ENCODE measurements around the gene SYNJ2. TPM values are rescaled to one million over a fixed set of nuclear protein-coding genes. Genes with fewer than 3 reads are reported as not detected.
A peak's percentile ranks its signal among the peaks of the same experiment; 100 is the strongest.

Gene SYNJ2
- total RNA-seq, 1 donor from 2014 or later, result 21.5 TPM

GRCh38 chr6:158053377-158054313, 72.0 kb downstream of the SYNJ2 start:
- no peak overlapping the region for H3K27ac Mint-ChIP-seq
- intact Hi-C loops (cut with micrococcal nuclease), result loop anchor here (10.0 kb wide), 1 partner anchor 169 kb away; no protein-coding TSS in a partner anchor
- H3K9me3 Mint-ChIP-seq, result no peaks in the 10 kb centered on the region
- no peak for DNase-seq (ENCODE audit: low spot score)
- peaks cover 24% of the 10 kb centered on the region for H3K4me1 Mint-ChIP-seq (ENCODE audit: low read depth)
- H3K4me3 Mint-ChIP-seq (ENCODE audit: low read depth), result no peak overlapping the region
- peaks cover 7% of the 10 kb centered on the region for H3K36me3 Mint-ChIP-seq (ENCODE audit: low read depth)
- H3K27me3 Mint-ChIP-seq (ENCODE audit: low read depth), result no peaks in the 10 kb centered on the region

GRCh38 chr6:158056355-158056754, 74.7 kb downstream of the SYNJ2 start:
- intact Hi-C loops (cut with micrococcal nuclease), result loop anchor here (10.0 kb wide), 1 partner anchor 172 kb away; no protein-coding TSS in a partner anchor
- H3K4me3 Mint-ChIP-seq (ENCODE audit: low read depth), result no peak overlapping the region
- peaks cover 3% of the 10 kb centered on the region for H3K36me3 Mint-ChIP-seq (ENCODE audit: low read depth)
- peaks cover 24% of the 10 kb centered on the region for H3K4me1 Mint-ChIP-seq (ENCODE audit: low read depth)
- H3K9me3 Mint-ChIP-seq, result no peaks in the 10 kb centered on the region
- H3K27me3 Mint-ChIP-seq (ENCODE audit: low read depth), result no peaks in the 10 kb centered on the region
- no peak for DNase-seq (ENCODE audit: low spot score)
- H3K27ac Mint-ChIP-seq, result no peak overlapping the region

- Mint-ChIP-seq H3K27ac (no peak overlapping the region), H3K36me3 (ENCODE audit: low read depth) (peaks cover 3% of the 10 kb centered on the region), H3K9me3 (no peaks in the 10 kb centered on the region), H3K4me3 (ENCODE audit: low read depth) (no peak overlapping the region), H3K27me3 (ENCODE audit: low read depth) (no peaks in the 10 kb centered on the region), H3K4me1 (ENCODE audit: low read depth) (peaks cover 24% of the 10 kb centered on the region)
- intact Hi-C loops (cut with micrococcal nuclease), result loop anchor here (10.0 kb wide), 1 partner anchor 172 kb away; no protein-coding TSS in a partner anchor
- DNase-seq (ENCODE audit: low spot score), result no peak
These were observed 75.1 kb downstream of the SYNJ2 start for GRCh38 chr6:158056804-158057203.

- no peaks in the 10 kb centered on the region for H3K27me3 Mint-ChIP-seq (ENCODE audit: low read depth)
- H3K4me3 Mint-ChIP-seq (ENCODE audit: low read depth), result no peak overlapping the region
- H3K4me1 Mint-ChIP-seq (ENCODE audit: low read depth), result peaks cover 24% of the 10 kb centered on the region
- H3K9me3 Mint-ChIP-seq, result no peaks in the 10 kb centered on the region
- H3K36me3 Mint-ChIP-seq (ENCODE audit: low read depth), result peaks cover 3% of the 10 kb centered on the region
- H3K27ac Mint-ChIP-seq, result peak overlapping the region; percentile 4
- no peak for DNase-seq (ENCODE audit: low spot score)
- intact Hi-C loops (cut with micrococcal nuclease), result loop anchor here (10.0 kb wide), 1 partner anchor 173 kb away; no protein-coding TSS in a partner anchor
These were observed 75.7 kb downstream of the SYNJ2 start for GRCh38 chr6:158057213-158057987.

- intact Hi-C loops (cut with micrococcal nuclease), result loop anchor here (10.0 kb wide), 1 partner anchor 173 kb away; no protein-coding TSS in a partner anchor
- H3K9me3 Mint-ChIP-seq, result no peaks in the 10 kb centered on the region
- peaks cover 19% of the 10 kb centered on the region for H3K4me1 Mint-ChIP-seq (ENCODE audit: low read depth)
- no peak overlapping the region for H3K4me3 Mint-ChIP-seq (ENCODE audit: low read depth)
- DNase-seq (ENCODE audit: low spot score), result no peak
- peaks cover 3% of the 10 kb centered on the region for H3K36me3 Mint-ChIP-seq (ENCODE audit: low read depth)
- no peak overlapping the region for H3K27ac Mint-ChIP-seq
- H3K27me3 Mint-ChIP-seq (ENCODE audit: low read depth), result no peaks in the 10 kb centered on the region
These were observed 76.5 kb downstream of the SYNJ2 start for GRCh38 chr6:158058171-158058651.

GRCh38 chr6:158059108-158059507, 77.4 kb downstream of the SYNJ2 start:
- Mint-ChIP-seq H3K27me3 (ENCODE audit: low read depth) (no peaks in the 10 kb centered on the region), H3K9me3 (no peaks in the 10 kb centered on the region), H3K36me3 (ENCODE audit: low read depth) (peaks cover 4% of the 10 kb centered on the region), H3K27ac (no peak overlapping the region), H3K4me1 (ENCODE audit: low read depth) (peaks cover 17% of the 10 kb centered on the region), H3K4me3 (ENCODE audit: low read depth) (no peak overlapping the region)
- intact Hi-C loops (cut with micrococcal nuclease), result loop anchor here (10.0 kb wide), 1 partner anchor 174 kb away; no protein-coding TSS in a partner anchor
- DNase-seq (ENCODE audit: low spot score), result no peak

GRCh38 chr6:158060455-158061360, 79.0 kb downstream of the SYNJ2 start:
- intact Hi-C loops (cut with micrococcal nuclease), result no loop called here
- Mint-ChIP-seq H3K27me3 (ENCODE audit: low read depth) (no peaks in the 10 kb centered on the region), H3K27ac (peak overlapping the region; percentile 73), H3K36me3 (ENCODE audit: low read depth) (peaks cover 4% of the 10 kb centered on the region), H3K4me3 (ENCODE audit: low read depth) (no peak overlapping the region), H3K9me3 (no peaks in the 10 kb centered on the region), H3K4me1 (ENCODE audit: low read depth) (peaks cover 17% of the 10 kb centered on the region)
- no peak for DNase-seq (ENCODE audit: low spot score)

GRCh38 chr6:158061361-158061708, 79.7 kb downstream of the SYNJ2 start:
- no peaks in the 10 kb centered on the region for H3K27me3 Mint-ChIP-seq (ENCODE audit: low read depth)
- H3K9me3 Mint-ChIP-seq, result no peaks in the 10 kb centered on the region
- intact Hi-C loops (cut with micrococcal nuclease), result no loop called here
- peaks cover 14% of the 10 kb centered on the region for H3K4me1 Mint-ChIP-seq (ENCODE audit: low read depth)
- no peak overlapping the region for H3K4me3 Mint-ChIP-seq (ENCODE audit: low read depth)
- DNase-seq (ENCODE audit: low spot score), result no peak
- H3K36me3 Mint-ChIP-seq (ENCODE audit: low read depth), result peaks cover 5% of the 10 kb centered on the region
- no peak overlapping the region for H3K27ac Mint-ChIP-seq

GRCh38 chr6:158061709-158062461, 80.2 kb downstream of the SYNJ2 start:
- no peak overlapping the region for H3K27ac Mint-ChIP-seq
- no peak for DNase-seq (ENCODE audit: low spot score)

GRCh38 chr6:158063736-158064135, 82.1 kb downstream of the SYNJ2 start:
- intact Hi-C loops (cut with micrococcal nuclease), result no loop called here
- no peak for DNase-seq (ENCODE audit: low spot score)
- H3K9me3 Mint-ChIP-seq, result no peaks in the 10 kb centered on the region
- H3K4me3 Mint-ChIP-seq (ENCODE audit: low read depth), result no peak overlapping the region
- no peak overlapping the region for H3K27ac Mint-ChIP-seq
- H3K36me3 Mint-ChIP-seq (ENCODE audit: low read depth), result peaks cover 21% of the 10 kb centered on the region
- H3K4me1 Mint-ChIP-seq (ENCODE audit: low read depth), result peaks cover 4% of the 10 kb centered on the region
- no peaks in the 10 kb centered on the region for H3K27me3 Mint-ChIP-seq (ENCODE audit: low read depth)

More at GRCh38 chr6:158061709-158062461, 80.2 kb downstream of the SYNJ2 start:
- Mint-ChIP-seq H3K27me3 (ENCODE audit: low read depth) (no peaks in the 10 kb centered on the region), H3K9me3 (no peaks in the 10 kb centered on the region), H3K36me3 (ENCODE audit: low read depth) (peaks cover 10% of the 10 kb centered on the region), H3K4me3 (ENCODE audit: low read depth) (no peak overlapping the region), H3K4me1 (ENCODE audit: low read depth) (peaks cover 10% of the 10 kb centered on the region)
- intact Hi-C loops (cut with micrococcal nuclease), result no loop called here

GRCh38 chr6:158064725-158065251, 83.1 kb downstream of the SYNJ2 start:
- intact Hi-C loops (cut with micrococcal nuclease), result no loop called here
- DNase-seq (ENCODE audit: low spot score), result no peak

More at GRCh38 chr6:158064725-158065251, 83.1 kb downstream of the SYNJ2 start:
- no peak overlapping the region for H3K27ac Mint-ChIP-seq
- no peaks in the 10 kb centered on the region for H3K27me3 Mint-ChIP-seq (ENCODE audit: low read depth)
- peaks cover 32% of the 10 kb centered on the region for H3K36me3 Mint-ChIP-seq (ENCODE audit: low read depth)
- no peaks in the 10 kb centered on the region for H3K9me3 Mint-ChIP-seq
- H3K4me3 Mint-ChIP-seq (ENCODE audit: low read depth), result no peak overlapping the region
- H3K4me1 Mint-ChIP-seq (ENCODE audit: low read depth), result peaks cover 14% of the 10 kb centered on the region
